Measurements from ENCODE around the gene ZNF689.
A peak's percentile ranks its signal among the peaks of the same experiment; 100 is the strongest.

ZNF689 gene

GRCh38 chr16:30615358-30616091 is 5.3 kb upstream of the ZNF689 start (continued):
- TF ChIP-seq ZNF785 (tag by site-specific recombination; IDR thresholded peaks at IDR 0.05) (no peak), ZNF239 (tag by site-specific recombination; IDR thresholded peaks at IDR 0.05) (no peak), ZNF768 (tag by site-specific recombination; IDR thresholded peaks at IDR 0.05) (no peak), SCRT1 (tag by site-specific recombination; IDR thresholded peaks at IDR 0.05; ENCODE audit: borderline replicate concordance) (no peak), ZNF341 (tag by site-specific recombination; IDR thresholded peaks at IDR 0.05; ENCODE audit: low read depth) (no peak), ZNF580 (tag by site-specific recombination; IDR thresholded peaks at IDR 0.05) (peak; percentile 67; the same call in 1 of the 2 replicates), ZNF510 (tag by site-specific recombination; IDR thresholded peaks at IDR 0.05; ENCODE audit: insufficient replicate concordance) (no peak), REPIN1 (tag by site-specific recombination; IDR thresholded peaks at IDR 0.05; ENCODE audit: low read depth) (no peak), PRDM2 (tag by site-specific recombination; IDR thresholded peaks at IDR 0.05; ENCODE audit: borderline replicate concordance) (no peak), ZNF626 (tag by site-specific recombination; IDR thresholded peaks at IDR 0.05) (no peak), ZNF155 (tag by site-specific recombination; IDR thresholded peaks at IDR 0.05) (no peak), CTCF (tag by site-specific recombination; IDR thresholded peaks at IDR 0.05) (peak; percentile 95), ZBTB1 (tag by site-specific recombination; IDR thresholded peaks at IDR 0.05) (no peak), ZNF654 (tag by site-specific recombination; IDR thresholded peaks at IDR 0.05; ENCODE audit: low read depth) (peak; percentile 92), ZNF391 (tag by site-specific recombination; IDR thresholded peaks at IDR 0.05; ENCODE audit: borderline replicate concordance, low read depth) (peak; percentile 49; the same call in 1 of the 2 replicates), RBAK (tag by site-specific recombination; IDR thresholded peaks at IDR 0.05) (no peak), ZNF138 (tag by site-specific recombination; IDR thresholded peaks at IDR 0.05; ENCODE audit: borderline replicate concordance) (no peak), MZF1 (tag by site-specific recombination; IDR thresholded peaks at IDR 0.05; ENCODE audit: borderline replicate concordance) (peak; percentile 27; the same call in 1 of the 2 replicates), ZNF560 (tag by site-specific recombination; IDR thresholded peaks at IDR 0.05; ENCODE audit: borderline replicate concordance) (no peak), ZNF148 (tag by site-specific recombination; IDR thresholded peaks at IDR 0.05; ENCODE audit: borderline replicate concordance) (no peak)
- TF ChIP-seq, protein P1, sequence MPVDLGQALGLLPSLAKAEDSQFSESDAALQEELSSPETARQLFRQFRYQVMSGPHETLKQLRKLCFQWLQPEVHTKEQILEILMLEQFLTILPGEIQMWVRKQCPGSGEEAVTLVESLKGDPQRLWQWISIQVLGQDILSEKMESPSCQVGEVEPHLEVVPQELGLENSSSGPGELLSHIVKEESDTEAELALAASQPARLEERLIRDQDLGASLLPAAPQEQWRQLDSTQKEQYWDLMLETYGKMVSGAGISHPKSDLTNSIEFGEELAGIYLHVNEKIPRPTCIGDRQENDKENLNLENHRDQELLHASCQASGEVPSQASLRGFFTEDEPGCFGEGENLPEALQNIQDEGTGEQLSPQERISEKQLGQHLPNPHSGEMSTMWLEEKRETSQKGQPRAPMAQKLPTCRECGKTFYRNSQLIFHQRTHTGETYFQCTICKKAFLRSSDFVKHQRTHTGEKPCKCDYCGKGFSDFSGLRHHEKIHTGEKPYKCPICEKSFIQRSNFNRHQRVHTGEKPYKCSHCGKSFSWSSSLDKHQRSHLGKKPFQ (tag by site-specific recombination; IDR thresholded peaks at IDR 0.05), result no peak
- TF ChIP-seq, protein P2, sequence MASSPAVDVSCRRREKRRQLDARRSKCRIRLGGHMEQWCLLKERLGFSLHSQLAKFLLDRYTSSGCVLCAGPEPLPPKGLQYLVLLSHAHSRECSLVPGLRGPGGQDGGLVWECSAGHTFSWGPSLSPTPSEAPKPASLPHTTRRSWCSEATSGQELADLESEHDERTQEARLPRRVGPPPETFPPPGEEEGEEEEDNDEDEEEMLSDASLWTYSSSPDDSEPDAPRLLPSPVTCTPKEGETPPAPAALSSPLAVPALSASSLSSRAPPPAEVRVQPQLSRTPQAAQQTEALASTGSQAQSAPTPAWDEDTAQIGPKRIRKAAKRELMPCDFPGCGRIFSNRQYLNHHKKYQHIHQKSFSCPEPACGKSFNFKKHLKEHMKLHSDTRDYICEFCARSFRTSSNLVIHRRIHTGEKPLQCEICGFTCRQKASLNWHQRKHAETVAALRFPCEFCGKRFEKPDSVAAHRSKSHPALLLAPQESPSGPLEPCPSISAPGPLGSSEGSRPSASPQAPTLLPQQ (tag by site-specific recombination; IDR thresholded peaks at IDR 0.05), result no peak

Data from HEK293 (cell line).